B cell (primary cell): ENCODE measurements around the gene TRAF3. TPM values are rescaled to one million over a fixed set of nuclear protein-coding genes. Genes with fewer than 3 reads are reported as not detected.

ENCODE experiments used
- ATAC-seq: fragments of 200-7000 bp; cut with Tn5 transposase; one replicate; pipeline ENCODE4 v1.10.0; 2021; ENCODE audit warnings: low read depth, mild to moderate bottlenecking, moderate number of reproducible peaks, moderate library complexity
- CTCF ChIA-PET: fragments of 350-600 bp; sonication (Branson Sonifier 250); formaldehyde crosslinking; loops from one replicate; lab custom pipeline; 2021; ENCODE audit warnings: antibody characterized with exemption, inconsistent platforms; lab: Charles Lee
- POLR2A ChIA-PET: fragments of 350-600 bp; sonication (Branson Sonifier 250); formaldehyde crosslinking; loops from one replicate; lab custom pipeline; 2021; ENCODE audit warnings: antibody characterized with exemption; lab: Charles Lee
- DNase-seq: peaks from one replicate; pipeline ENCODE4 v3.0.0; 2013
- H2AFZ ChIP-seq: 2 replicates; pipeline ENCODE4 v1.6.1; 2012; ENCODE audit warnings: mild to moderate bottlenecking, low read depth, low read length; ENCODE audit not compliant: insufficient read depth, poor library complexity, severe bottlenecking
- H3K27ac ChIP-seq, 2 donors: 1 replicate in 1 of 2; 2 replicates in 1 of 2; pipeline ENCODE4 v1.5.1; 2012 to 2013; ENCODE audit warnings: low read length in 2 of 2, mild to moderate bottlenecking in 2 of 2, moderate library complexity in 1 of 2
- H3K27me3 ChIP-seq, 4 experiments: fragments of 200-600 bp in 1 of 4; sonication (generic) in 1 of 4; replicated peaks in 1 of 4; 1 replicate in 2 of 4; 2 replicates in 2 of 4; pipeline versions ENCODE4 v1.6.1 to v1.7.0; 2013 to 2016; ENCODE audit warnings: low read length in 3 of 4, mild to moderate bottlenecking in 2 of 4, mixed read lengths in 1 of 4, moderate library complexity in 1 of 4; ENCODE audit not compliant: insufficient read depth in 4 of 4, control insufficient read depth in 3 of 4; ENCODE audit errors: control extremely low read depth in 1 of 4
- H3K36me3 ChIP-seq, 2 experiments: replicated peaks in 1 of 2; 1 replicate in 1 of 2; 2 replicates in 1 of 2; pipeline versions ENCODE4 v1.6.1 to v1.7.1; 2013; ENCODE audit warnings: low read length in 1 of 2; ENCODE audit not compliant: insufficient read depth in 2 of 2, control insufficient read depth in 1 of 2; ENCODE audit errors: control extremely low read depth in 1 of 2, extremely low read depth in 1 of 2
- H3K4me1 ChIP-seq, 2 donors: fragments of 200-600 bp in 1 of 2; sonication (generic) in 1 of 2; 1 replicate in 1 of 2; 2 replicates in 1 of 2; pipeline versions ENCODE4 v1.5.1 to v1.6.1; 2013 to 2017; ENCODE audit warnings: low read length in 2 of 2; ENCODE audit not compliant: control insufficient read depth in 2 of 2, insufficient read depth in 2 of 2
- H3K4me2 ChIP-seq: replicated peaks from 2 replicates; pipeline ENCODE3; 2012; ENCODE audit warnings: mild to moderate bottlenecking, low read depth, low read length; ENCODE audit not compliant: poor library complexity, severe bottlenecking
- H3K4me3 ChIP-seq, 5 experiments: fragments of 200-600 bp in 1 of 5; sonication (generic) in 1 of 5; 1 replicate in 3 of 5; 2 replicates in 2 of 5; pipeline versions ENCODE4 v1.5.1 to v1.7.0; 2011 to 2016; ENCODE audit warnings: low read length in 4 of 5, mild to moderate bottlenecking in 4 of 5, low read depth in 2 of 5, control low read depth in 1 of 5, moderate library complexity in 1 of 5; ENCODE audit not compliant: insufficient read depth in 1 of 5; ENCODE audit errors: control extremely low read depth in 1 of 5, extremely low read depth in 1 of 5
- H3K79me2 ChIP-seq: fragments of 200-600 bp; sonication (generic); one replicate; pipeline ENCODE4 v1.6.0; 2016; ENCODE audit warnings: low read length; ENCODE audit not compliant: control insufficient read depth, insufficient read depth
- H3K9ac ChIP-seq: fragments of 200-600 bp; sonication (generic); 2 replicates; pipeline ENCODE4 v1.6.1; 2017; ENCODE audit warnings: mild to moderate bottlenecking, low read length, moderate library complexity
- H3K9me3 ChIP-seq, 3 donors: one replicate each; pipeline versions ENCODE4 v1.6.1 to v1.7.1; 2013; ENCODE audit warnings: low read length in 2 of 3; ENCODE audit not compliant: control insufficient read depth in 2 of 3, insufficient read depth in 1 of 3; ENCODE audit errors: control extremely low read depth in 1 of 3
- H4K20me1 ChIP-seq: 2 replicates; pipeline ENCODE4 v1.6.0; 2012; ENCODE audit warnings: mild to moderate bottlenecking, low read length; ENCODE audit not compliant: insufficient read depth, control insufficient read depth, poor library complexity, severe bottlenecking
- H3K27ac Mint-ChIP-seq: one replicate; pipeline ENCODE4 v1.8.0; 2021; ENCODE audit warnings: mixed read lengths
- H3K27me3 Mint-ChIP-seq: one replicate; pipeline ENCODE4 v1.8.0; 2021; ENCODE audit warnings: mixed read lengths
- H3K4me1 Mint-ChIP-seq: one replicate; pipeline ENCODE4 v1.8.0; 2021; ENCODE audit warnings: mixed read lengths
- H3K4me3 Mint-ChIP-seq: one replicate; pipeline ENCODE4 v1.8.0; 2021; ENCODE audit warnings: mixed read lengths
- H3K9me3 Mint-ChIP-seq: one replicate; pipeline ENCODE4 v1.8.0; 2022; ENCODE audit warnings: mixed read lengths; ENCODE audit not compliant: insufficient read depth
- CTCF ChIP-seq: fragments of 200-600 bp; IDR thresholded peaks from one replicate; pipeline ENCODE4 v1.8.0; 2022; ENCODE audit warnings: antibody characterized with exemption, mild to moderate bottlenecking
- EZH2 ChIP-seq: IDR thresholded peaks from 2 replicates; pipeline ENCODE4 v1.6.1; 2012; ENCODE audit warnings: borderline replicate concordance, low read depth, mild to moderate bottlenecking, moderate library complexity, low read length; ENCODE audit not compliant: insufficient read depth, poor library complexity, severe bottlenecking
- WGBS: methylation state at CpG from one replicate; pipeline ENCODE4 v1.1.5; 2013; ENCODE audit warnings: missing lambda C conversion rate; ENCODE audit not compliant: insufficient coverage; 5-methylcytosine and 5-hydroxymethylcytosine counted together
- intact Hi-C: fragments of 100-400 bp; cut with micrococcal nuclease; formaldehyde crosslinking; loops from one replicate; pipeline ENCODE4 v1.10.0; 2022
- polyA plus RNA-seq: library from polyadenylated mRNA; depleted of rRNA; stranded (reverse); fragments of >200 nt; gene quantifications from 2 replicates; pipeline ENCODE4 v1.2.3, GENCODE V29; 2012
- total RNA-seq, 2 donors: library from RNA; stranded (reverse); fragments of 120-200 nt in 1 of 2; gene quantifications; 1 replicate in 1 of 2; 2 replicates in 1 of 2; pipeline versions ENCODE4 v1.2.3 to v1.2.4, GENCODE V29; 2013 to 2022

The TRAF3 gene
- total and polyA plus RNA-seq, 2 donors (not counting 1 experiment from before 2014, with no cell fraction given): 42.8 to 89.8 TPM

- no peak for ATAC-seq
- H3K9me3 ChIP-seq: no peaks in the 10 kb centered on the region
- WGBS: 89% methylated on average over 2 of the region's 5 CpGs
- no peak overlapping the region for H2AFZ ChIP-seq
- H3K9ac ChIP-seq: no peak overlapping the region
- ChIA-PET CTCF (interaction anchor here (0.6 kb wide), 1 partner anchor 163 kb away, joined by 4 read pairs; no protein-coding TSS in a partner anchor), POLR2A (no interaction called here)
- peaks cover 9% of the 10 kb centered on the region for H4K20me1 ChIP-seq
- no peaks in the 10 kb centered on the region for H3K27me3 ChIP-seq
- H3K27me3 Mint-ChIP-seq: no peaks in the 10 kb centered on the region
- H3K9me3 Mint-ChIP-seq: no peaks in the 10 kb centered on the region
- H3K4me1 Mint-ChIP-seq: no peaks in the 10 kb centered on the region
- no peak overlapping the region for H3K4me3 ChIP-seq
- H3K27ac Mint-ChIP-seq: no peak overlapping the region
- intact Hi-C loops: no loop called here
- H3K4me3 Mint-ChIP-seq: no peak overlapping the region
- H3K79me2 ChIP-seq: peaks cover 12% of the 10 kb centered on the region
- no peak for TF ChIP-seq EZH2
- no peak for TF ChIP-seq CTCF
- H3K4me1 ChIP-seq: no peaks in the 10 kb centered on the region
- no peak for DNase-seq
- no peak overlapping the region for H3K4me2 ChIP-seq
- peaks cover 0 to 65% of the 10 kb centered on the region in 2 experiments for H3K36me3 ChIP-seq
- peak overlapping the region in 1 of 2 donors; percentile 13 for H3K27ac ChIP-seq
These were observed 105.9 kb downstream of the TRAF3 start for GRCh38 chr14:102883089-102883541.

DNA sequence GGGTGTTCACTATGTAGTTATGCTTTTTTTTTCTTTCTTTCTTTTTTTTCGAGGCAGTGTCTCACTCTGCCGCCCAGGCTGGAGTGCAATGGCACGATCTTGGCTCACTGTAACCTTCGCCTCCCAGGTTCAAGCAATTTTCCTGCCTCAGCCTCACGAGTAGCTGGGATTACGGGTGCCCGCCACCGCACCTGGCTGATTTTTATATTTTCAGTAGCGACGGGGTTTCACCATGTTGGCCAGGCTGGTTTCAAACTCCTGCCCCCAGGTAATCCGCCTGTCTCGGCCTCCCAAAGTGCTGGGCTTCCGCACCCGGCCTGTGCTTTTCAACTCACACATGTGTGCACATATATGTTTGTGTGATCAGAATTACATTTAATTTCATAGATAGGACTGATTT lies 106.3 kb downstream of the TRAF3 start:
- intact Hi-C loops: no loop called here
- peaks cover 11% of the 10 kb centered on the region for H3K79me2 ChIP-seq
- Mint-ChIP-seq H3K9me3 (no peaks in the 10 kb centered on the region), H3K27ac (no peak overlapping the region), H3K4me3 (no peak overlapping the region), H3K27me3 (no peaks in the 10 kb centered on the region), H3K4me1 (no peaks in the 10 kb centered on the region)
- no peak overlapping the region for H3K4me3 ChIP-seq
- no peak for TF ChIP-seq EZH2
- no peaks in the 10 kb centered on the region for H3K4me1 ChIP-seq
- no peak overlapping the region for H3K4me2 ChIP-seq
- no peaks in the 10 kb centered on the region for H3K27me3 ChIP-seq
- CTCF ChIA-PET: no interaction called here
- peaks cover 0 to 65% of the 10 kb centered on the region in 2 experiments for H3K36me3 ChIP-seq
- DNase-seq (no peak), ATAC-seq (no peak)
- WGBS: 97% methylated on average over 9 of the region's 14 CpGs
- no peak overlapping the region for H2AFZ ChIP-seq
- no peak overlapping the region for H3K27ac ChIP-seq
- H3K9me3 ChIP-seq: no peaks in the 10 kb centered on the region
- H3K9ac ChIP-seq: no peak overlapping the region
- POLR2A ChIA-PET: no interaction called here
- peaks cover 8% of the 10 kb centered on the region for H4K20me1 ChIP-seq
